Measurements from ENCODE around the gene RHEB.

RHEB gene

GRCh38 chr7:151524331-151524730 is 4.6 kb upstream of the RHEB start:
- no peak for DNase-seq

GRCh38 chr7:151520419-151521261 is 945 bp upstream of the RHEB start:
- peak; percentile 55 for DNase-seq

DNA sequence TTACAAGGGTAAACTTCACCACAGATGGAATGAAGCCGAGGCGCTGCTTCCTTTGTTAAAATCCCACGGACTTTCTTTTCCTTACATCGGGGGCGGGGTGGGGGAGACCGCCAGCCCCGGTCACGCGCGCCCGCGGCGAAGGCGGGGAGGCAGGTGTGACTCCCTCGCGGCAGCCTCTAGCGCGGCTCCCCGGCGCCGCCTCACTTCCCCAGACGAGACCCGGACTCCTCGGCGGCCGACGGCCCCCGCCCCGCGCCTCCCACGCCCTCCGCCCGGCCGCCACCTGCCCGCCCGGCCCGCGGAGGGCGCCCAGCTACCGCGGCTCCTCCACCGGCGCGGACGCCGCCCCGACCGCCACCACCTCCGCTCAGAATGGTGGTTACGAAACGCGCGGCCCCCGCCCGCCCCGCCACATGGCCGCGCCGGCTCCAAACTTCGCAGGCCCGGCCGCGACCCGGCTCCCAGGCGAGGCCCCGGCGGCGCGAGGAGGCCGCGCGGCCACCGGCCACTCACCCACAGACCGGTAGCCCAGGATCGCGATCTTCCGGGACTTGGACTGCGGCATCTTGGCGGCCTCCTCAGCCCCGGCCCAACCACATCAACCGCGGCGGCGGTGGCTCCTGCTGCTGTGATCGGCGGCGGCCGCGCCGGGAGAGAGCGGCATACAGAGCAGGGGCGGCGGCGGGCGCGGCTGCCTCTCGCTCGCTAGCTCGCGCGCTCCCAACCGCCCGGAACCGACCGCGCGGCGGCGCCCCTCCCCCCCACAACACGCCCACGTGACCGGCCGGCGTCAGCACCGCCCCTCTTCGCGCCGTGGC is 539 bp downstream of the RHEB start:
- peak; percentile 14 for DNase-seq

DNA sequence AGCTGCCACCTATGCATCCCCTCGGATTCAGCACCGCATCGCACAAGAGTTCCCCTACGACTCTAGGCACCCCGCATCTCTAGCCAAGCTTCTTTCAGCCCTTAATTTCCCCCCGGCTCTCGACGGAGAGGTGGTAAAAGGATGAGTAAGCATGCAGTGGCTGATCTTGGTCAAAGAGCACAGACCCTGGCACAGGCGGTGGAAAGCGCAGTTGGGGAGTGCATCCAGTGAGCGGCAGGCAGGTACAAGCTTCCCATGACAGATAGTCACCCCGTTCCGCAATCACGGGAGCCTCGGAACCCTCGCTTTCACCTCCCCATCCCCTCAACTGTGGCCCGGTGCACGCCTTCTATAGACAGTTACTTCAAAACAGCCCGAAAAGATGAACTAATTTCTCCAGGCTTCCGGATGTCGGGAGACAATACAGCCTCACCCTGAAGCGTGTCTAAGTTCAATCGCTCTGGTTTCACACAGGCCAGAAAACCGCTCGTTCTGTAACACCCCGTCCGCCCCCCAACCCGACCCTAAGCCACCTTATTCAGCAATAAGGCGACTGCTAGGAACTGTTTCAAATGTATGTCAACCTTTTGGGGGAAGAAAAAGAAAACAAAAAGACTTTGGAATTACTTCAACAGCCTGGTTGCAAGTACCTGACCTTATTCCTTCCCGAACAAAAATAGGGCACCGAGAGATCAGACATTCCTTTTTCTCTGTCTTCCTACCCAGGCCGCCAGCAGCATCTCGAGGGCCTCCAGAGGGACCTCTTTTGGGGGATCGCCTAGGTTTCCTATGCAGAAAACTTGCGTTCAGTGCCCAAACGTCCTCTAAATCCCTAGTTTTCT is 1.4 kb downstream of the RHEB start:
- DNase-seq: no peak

DNA sequence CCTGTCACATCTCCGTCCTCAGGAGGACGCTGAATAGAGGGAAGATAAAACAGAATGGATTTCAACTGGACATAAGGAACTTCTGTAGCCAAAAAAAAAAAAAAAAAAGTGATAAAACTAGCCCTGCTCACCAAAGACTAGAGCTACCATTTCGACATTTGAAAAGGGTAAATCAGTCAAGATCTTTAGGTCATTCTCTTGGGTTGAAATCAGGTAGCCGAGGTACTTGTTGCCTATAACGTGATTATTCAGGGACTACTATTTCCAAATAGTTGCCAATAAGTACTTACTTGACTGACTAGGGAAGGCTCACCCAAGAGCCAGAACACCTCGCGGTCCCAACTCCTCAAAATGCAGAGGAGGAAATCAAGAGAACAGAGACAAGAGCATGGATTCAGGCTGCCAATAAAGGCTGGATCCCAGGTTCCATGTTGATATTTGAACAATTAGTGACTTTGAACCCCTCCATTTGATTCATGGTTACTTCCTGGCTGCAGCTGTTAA is 2.0 kb downstream of the RHEB start:
- peak; percentile 14 for DNase-seq

DNA sequence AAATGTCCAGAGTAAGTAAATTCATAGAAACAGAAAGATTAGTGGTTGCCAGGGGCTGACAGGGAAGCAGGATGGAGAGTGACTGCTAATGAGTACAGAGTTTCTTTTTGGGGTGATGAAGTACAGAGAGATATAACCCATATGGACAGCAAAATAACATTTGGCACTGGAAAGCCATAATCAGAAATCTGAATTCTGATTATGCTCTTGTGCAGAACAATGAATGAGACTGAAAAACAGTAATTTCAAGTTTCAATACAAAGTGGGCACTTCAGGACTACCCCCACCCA is 4.5 kb downstream of the RHEB start:
- DNase-seq: no peak

GRCh38 chr7:151514461-151515275 is 5.0 kb downstream of the RHEB start:
- no peak for DNase-seq

GRCh38 chr7:151513133-151513532 is 6.6 kb downstream of the RHEB start:
- no peak for DNase-seq

DNA sequence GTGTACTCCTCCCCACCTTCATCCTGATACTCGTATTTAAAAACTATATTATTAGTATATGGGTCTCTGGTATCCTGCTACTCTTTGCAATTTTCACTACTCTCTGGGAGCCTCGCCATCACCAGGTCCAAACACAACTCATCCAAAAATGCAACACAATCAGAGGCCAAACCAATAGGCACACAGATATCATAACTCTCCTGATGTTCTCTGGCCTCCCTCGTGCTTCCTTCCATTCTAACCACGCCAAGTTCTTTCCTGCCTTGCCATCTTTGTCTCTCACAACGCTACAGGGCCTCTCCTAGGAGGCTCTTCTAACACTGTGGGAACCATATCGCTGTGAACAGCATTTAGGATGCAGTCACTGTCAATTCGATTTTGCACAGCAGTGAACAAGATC is 7.3 kb downstream of the RHEB start:
- no peak for DNase-seq

GRCh38 chr7:151511946-151512345 is 7.7 kb downstream of the RHEB start:
- no peak for DNase-seq

DNA sequence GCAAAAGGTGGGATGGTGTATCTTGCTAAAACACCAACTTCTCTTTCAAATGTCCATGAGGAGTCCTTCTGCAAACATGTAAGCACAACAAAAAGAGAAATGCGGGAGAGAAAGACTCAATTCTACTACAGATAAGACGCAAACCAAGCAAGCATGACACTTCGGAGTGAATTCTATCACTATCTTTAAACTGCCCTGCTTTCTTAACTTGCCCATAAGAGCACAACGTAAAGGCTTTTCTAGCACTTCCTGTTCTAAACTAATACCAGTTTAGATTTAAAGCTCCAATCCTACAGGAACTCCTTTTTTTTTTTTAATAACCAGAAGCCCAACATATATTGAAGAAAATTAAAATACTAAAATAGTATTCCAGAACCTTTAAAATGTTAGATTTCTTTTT is 8.4 kb downstream of the RHEB start:
- no peak for DNase-seq

DNA sequence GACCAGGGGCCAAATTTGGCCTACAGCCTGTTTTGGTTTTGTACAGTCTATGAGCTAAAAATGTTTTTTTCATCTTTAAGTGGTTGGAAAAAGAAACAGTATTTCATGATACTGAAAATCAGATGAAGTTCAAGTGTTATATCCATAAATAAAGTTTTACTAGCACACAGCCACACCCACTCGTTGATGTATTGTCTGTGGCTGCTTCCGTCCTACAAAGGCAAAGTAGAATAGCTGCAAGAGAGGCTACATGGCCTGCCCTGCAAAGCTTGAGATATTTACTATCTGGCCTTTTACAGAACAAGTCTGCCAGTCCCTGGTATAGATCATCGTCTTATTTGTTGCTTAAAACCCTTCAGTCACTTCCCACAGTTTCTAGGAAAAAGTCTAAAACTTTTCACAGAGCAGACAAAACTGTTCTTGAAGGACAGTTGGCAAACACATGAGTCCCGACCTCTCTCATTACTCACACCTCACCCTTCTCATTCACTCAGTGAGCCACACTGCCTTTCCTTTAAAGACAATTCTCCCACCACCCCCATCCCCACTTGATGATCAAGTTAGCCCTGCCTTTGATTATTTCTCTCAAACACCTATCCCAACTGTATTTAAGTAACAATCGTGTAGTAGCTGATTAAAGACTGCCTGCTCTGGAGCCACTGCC is 9.9 kb downstream of the RHEB start:
- DNase-seq: no peak

GRCh38 chr7:151508991-151509390 is 10.7 kb downstream of the RHEB start:
- DNase-seq: no peak

DNA sequence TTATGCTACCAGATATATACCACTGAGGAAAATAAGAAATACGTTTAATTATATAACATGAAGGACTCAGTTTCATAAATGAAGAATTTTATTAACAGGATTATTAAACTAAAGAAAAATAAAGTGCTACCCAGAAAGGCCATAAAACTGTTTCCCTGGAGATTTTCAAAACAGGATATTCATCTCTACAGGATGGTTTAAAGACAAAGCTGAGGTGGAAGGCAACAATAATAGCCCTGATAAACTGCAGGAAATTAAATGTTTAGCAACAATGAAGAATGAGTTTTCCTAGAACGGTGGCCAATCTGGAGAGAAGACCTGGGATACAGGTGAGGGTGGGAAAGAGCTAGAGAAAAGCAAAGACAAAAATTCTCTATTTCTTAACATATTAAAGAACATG is 11.9 kb downstream of the RHEB start:
- no peak for DNase-seq

DNA sequence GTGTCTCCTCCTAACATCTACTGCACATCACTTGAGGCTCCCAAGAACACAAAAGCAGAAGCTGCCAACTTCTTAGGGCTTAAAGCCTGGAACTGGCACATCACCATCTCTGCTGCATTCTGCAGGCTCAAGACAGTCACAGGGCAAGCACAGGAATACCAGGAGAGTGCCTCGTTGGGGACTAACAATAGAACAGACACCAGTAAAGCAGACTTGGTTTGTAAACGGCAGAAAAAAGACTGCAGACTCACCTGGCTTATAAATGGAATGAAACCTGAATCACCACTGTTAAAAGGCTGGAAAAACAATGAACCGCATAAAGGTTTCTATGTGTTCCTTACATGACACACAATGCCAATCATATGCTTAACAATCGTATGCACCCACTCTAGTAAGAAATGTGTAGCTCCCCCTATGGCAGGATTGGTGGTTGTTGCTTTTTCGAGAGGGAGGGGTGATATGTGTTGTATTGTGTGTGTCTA is 12.8 kb downstream of the RHEB start:
- DNase-seq: no peak

- no peak for DNase-seq
These were observed 13.7 kb downstream of the RHEB start for GRCh38 chr7:151505836-151506468.

GRCh38 chr7:151505433-151505832 is 14.3 kb downstream of the RHEB start:
- no peak for DNase-seq

- no peak for DNase-seq
These were observed 14.9 kb downstream of the RHEB start for GRCh38 chr7:151504715-151505326.

DNA sequence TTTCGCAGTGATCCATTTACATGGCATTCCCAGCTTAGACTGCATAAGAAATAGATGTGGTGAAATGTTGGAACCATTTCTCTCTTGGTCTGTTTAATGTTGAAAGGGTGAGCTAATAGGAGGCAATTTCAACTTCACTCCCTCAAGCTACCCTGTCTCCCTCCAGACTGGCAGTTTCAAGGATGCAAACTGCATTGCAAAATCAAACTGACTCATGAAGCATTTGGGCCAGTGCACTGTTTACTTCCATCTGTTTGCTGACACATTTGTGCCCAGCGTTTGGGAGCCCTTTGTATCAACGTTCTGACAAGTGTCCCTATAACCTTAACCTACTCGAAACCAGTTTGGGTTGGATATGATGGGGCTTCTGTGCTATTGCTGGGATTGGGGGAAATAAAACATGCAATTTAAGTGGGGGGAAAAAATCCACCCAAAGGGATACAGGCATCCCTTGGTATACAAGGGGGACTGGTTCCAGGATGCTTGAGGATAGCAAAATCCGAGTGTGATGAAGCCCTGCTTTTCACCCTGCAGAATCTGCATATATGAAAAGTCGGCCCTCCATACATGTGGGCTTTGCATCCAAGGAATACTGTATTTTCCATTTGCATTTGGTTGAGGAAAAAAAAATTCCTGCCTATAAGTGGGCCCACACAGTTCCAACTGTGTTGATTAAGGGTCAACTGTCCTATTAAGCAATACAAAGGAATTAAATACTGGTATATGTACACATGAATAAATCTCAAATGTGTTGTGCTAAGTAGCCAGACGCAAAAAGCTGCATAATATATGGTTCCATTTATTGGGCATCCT is 15.6 kb downstream of the RHEB start:
- no peak for DNase-seq

- DNase-seq: no peak
These were observed 18.0 kb downstream of the RHEB start for GRCh38 chr7:151501676-151502075.
